ENCODE data around the gene MYO1B.

Gene MYO1B

GRCh38 chr2:191287820-191288219, 42.6 kb downstream of the MYO1B start:
- no peak for TF ChIP-seq POLR2AphosphoS5 (IDR thresholded peaks at IDR 0.05; ENCODE audit: borderline replicate concordance, low read depth, low read length)
- TF ChIP-seq EZH2 (IDR thresholded peaks at IDR 0.05): no peak
- TF ChIP-seq FOXP2 (optimal IDR thresholded peaks at IDR 0.05; ENCODE audit: control extremely low read depth, extremely low read length, insufficient read depth): no peak
- Histone ChIP-seq H3K9me3 (ENCODE audit: low read depth, low read length) (no peaks in the 10 kb centered on the region), H3K4me3 (no peak overlapping the region), H3K9ac (ENCODE audit: insufficient read length) (no peak overlapping the region), H3K27ac (no peak overlapping the region), H3K36me3 (ENCODE audit: insufficient read depth, low read length) (no peaks in the 10 kb centered on the region)
- no peak for DNase-seq (ENCODE audit: low read depth, low spot score)

DNA sequence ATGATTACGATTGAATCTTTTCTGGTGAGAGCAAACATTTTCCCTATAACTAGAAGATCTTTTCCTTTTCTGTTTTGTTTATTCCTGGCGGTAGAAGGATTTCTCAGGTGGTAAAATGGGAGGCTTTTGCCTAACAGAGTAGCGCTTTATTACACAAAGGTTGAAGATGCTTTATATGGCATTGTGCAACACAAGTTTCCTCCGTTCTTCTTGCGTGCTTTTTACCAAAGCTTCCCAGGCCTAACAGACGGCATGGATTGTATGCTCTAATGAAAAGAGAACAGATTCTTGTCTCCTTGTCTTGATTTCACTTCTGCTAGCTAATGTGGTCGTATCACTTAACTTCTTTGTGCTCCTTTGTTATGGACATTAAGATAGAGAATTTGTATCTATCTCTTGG, 43.8 kb downstream of the MYO1B start:
- no peaks in the 10 kb centered on the region for H3K9me3 ChIP-seq (ENCODE audit: low read depth, low read length)
- H3K36me3 ChIP-seq (ENCODE audit: insufficient read depth, low read length): no peaks in the 10 kb centered on the region
- no peak overlapping the region for H3K27ac ChIP-seq
- TF ChIP-seq EZH2 (IDR thresholded peaks at IDR 0.05): no peak
- no peak for TF ChIP-seq POLR2AphosphoS5 (IDR thresholded peaks at IDR 0.05; ENCODE audit: borderline replicate concordance, low read depth, low read length)
- no peak for TF ChIP-seq FOXP2 (optimal IDR thresholded peaks at IDR 0.05; ENCODE audit: control extremely low read depth, extremely low read length, insufficient read depth)
- H3K4me3 ChIP-seq: no peak overlapping the region
- no peak overlapping the region for H3K9ac ChIP-seq (ENCODE audit: insufficient read length)
- no peak for DNase-seq (ENCODE audit: low read depth, low spot score)

DNA sequence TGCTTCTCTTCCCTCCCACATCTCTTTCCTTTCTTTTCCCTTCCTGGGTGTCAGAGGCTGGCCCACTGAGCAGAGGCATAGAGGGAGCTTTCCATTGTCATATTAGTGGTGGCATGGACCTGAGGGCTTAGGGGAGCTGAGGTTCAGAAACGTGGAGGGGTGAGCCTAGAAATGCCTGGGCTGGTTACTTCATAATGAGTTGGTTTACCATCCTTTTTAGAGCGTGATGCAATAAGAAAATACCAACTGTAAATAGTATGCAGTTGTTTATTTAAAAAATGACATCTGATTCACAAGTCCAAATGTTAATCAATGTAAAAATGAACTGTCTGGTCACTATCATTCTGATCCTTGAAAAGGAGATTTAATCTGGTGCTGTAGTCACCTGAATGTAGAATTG, 46.3 kb downstream of the MYO1B start:
- TF ChIP-seq FOXP2 (optimal IDR thresholded peaks at IDR 0.05; ENCODE audit: control extremely low read depth, extremely low read length, insufficient read depth) (no peak), POLR2AphosphoS5 (IDR thresholded peaks at IDR 0.05; ENCODE audit: borderline replicate concordance, low read depth, low read length) (no peak), EZH2 (IDR thresholded peaks at IDR 0.05) (no peak)
- Histone ChIP-seq H3K27ac (no peak overlapping the region), H3K4me3 (no peak overlapping the region), H3K9ac (ENCODE audit: insufficient read length) (no peak overlapping the region), H3K9me3 (ENCODE audit: low read depth, low read length) (no peaks in the 10 kb centered on the region), H3K36me3 (ENCODE audit: insufficient read depth, low read length) (no peaks in the 10 kb centered on the region)
- DNase-seq (ENCODE audit: low read depth, low spot score): no peak

DNA sequence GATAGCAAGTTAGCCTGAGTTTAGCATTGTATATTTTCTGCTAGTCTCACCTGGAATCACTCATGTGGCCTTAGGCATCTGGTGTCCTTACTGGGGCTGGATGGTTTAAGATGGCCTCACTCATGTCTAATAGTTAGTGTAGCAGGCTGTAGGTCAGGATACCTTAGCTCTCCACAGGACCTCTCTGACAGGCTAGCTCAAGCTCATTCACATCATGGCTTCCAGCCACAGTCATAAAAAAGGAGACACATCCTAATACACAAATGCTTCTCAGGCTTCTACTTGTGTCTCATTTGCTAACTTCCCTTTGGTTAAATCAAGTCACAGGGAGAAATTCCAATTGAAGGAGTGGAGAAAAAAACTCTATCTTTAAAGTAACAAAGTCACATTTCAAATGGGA, 47.7 kb downstream of the MYO1B start:
- H3K36me3 ChIP-seq (ENCODE audit: insufficient read depth, low read length): no peaks in the 10 kb centered on the region
- H3K4me3 ChIP-seq: no peak overlapping the region
- TF ChIP-seq FOXP2 (optimal IDR thresholded peaks at IDR 0.05; ENCODE audit: control extremely low read depth, extremely low read length, insufficient read depth) (no peak), EZH2 (IDR thresholded peaks at IDR 0.05) (no peak), POLR2AphosphoS5 (IDR thresholded peaks at IDR 0.05; ENCODE audit: borderline replicate concordance, low read depth, low read length) (no peak)
- no peaks in the 10 kb centered on the region for H3K9me3 ChIP-seq (ENCODE audit: low read depth, low read length)
- no peak overlapping the region for H3K27ac ChIP-seq
- no peak overlapping the region for H3K9ac ChIP-seq (ENCODE audit: insufficient read length)
- no peak for DNase-seq (ENCODE audit: low read depth, low spot score)

GRCh38 chr2:191295088-191295487, 49.9 kb downstream of the MYO1B start:
- DNase-seq (ENCODE audit: low read depth, low spot score): no peak
- no peak overlapping the region for H3K9ac ChIP-seq (ENCODE audit: insufficient read length)

DNA sequence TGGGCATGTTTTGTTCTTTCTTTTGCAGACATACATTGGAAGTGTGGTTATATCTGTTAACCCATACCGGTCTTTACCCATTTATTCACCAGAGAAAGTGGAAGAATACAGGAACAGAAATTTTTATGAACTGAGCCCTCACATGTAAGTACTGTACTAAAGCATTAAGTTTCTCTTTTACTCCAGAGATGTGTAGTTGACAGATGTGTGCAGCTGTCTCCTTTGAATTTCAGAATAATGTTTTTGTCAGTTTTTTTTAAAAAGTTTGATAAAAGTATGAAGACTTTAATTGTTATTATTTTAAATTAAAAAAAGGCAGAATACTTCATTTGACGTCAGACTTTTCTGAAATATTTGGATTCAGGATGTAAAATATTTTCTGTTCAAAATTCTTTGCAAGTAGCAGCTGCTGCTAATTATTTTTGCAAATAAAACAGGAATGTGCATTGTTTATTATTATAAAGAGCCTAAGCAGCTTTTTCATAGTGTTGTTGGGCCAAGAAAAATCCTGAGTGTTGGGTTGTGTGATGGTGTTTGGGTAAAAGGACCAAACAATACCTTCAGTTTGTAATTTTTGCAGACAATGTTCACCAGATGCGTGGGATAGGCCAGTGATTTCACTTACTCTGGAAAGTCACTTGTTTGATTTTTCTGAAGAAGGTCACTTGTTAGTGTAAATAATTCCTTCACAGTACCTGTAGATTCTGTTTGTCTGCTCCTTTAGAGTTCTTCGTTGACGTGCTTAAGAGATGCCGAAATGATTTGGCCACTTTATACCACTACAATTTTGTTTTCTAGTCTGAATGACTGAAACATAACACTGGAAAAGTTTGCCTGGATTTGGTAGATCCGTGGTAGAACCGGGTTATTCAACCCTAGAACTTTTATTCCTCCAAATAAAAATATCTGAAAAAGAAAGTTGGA, 51.1 kb downstream of the MYO1B start:
- Histone ChIP-seq H3K4me3 (no peak overlapping the region), H3K36me3 (ENCODE audit: insufficient read depth, low read length) (no peaks in the 10 kb centered on the region), H3K9me3 (ENCODE audit: low read depth, low read length) (no peaks in the 10 kb centered on the region), H3K27ac (no peak overlapping the region), H3K9ac (ENCODE audit: insufficient read length) (no peak overlapping the region)
- no peak for DNase-seq (ENCODE audit: low read depth, low spot score)
- TF ChIP-seq FOXP2 (optimal IDR thresholded peaks at IDR 0.05; ENCODE audit: control extremely low read depth, extremely low read length, insufficient read depth) (no peak), EZH2 (IDR thresholded peaks at IDR 0.05) (no peak)

More at GRCh38 chr2:191295088-191295487, 49.9 kb downstream of the MYO1B start:
- no peak for TF ChIP-seq POLR2AphosphoS5 (IDR thresholded peaks at IDR 0.05; ENCODE audit: borderline replicate concordance, low read depth, low read length)
- TF ChIP-seq FOXP2 (optimal IDR thresholded peaks at IDR 0.05; ENCODE audit: control extremely low read depth, extremely low read length, insufficient read depth): no peak
- no peak for TF ChIP-seq EZH2 (IDR thresholded peaks at IDR 0.05)
- Histone ChIP-seq H3K36me3 (ENCODE audit: insufficient read depth, low read length) (no peaks in the 10 kb centered on the region), H3K27ac (no peak overlapping the region), H3K9me3 (ENCODE audit: low read depth, low read length) (no peaks in the 10 kb centered on the region), H3K4me3 (no peak overlapping the region)

- Histone ChIP-seq H3K4me3 (no peak overlapping the region), H3K27ac (no peak overlapping the region), H3K9ac (ENCODE audit: insufficient read length) (no peak overlapping the region), H3K9me3 (ENCODE audit: low read depth, low read length) (no peaks in the 10 kb centered on the region), H3K36me3 (ENCODE audit: insufficient read depth, low read length) (no peaks in the 10 kb centered on the region)
- DNase-seq (ENCODE audit: low read depth, low spot score): no peak
- TF ChIP-seq FOXP2 (optimal IDR thresholded peaks at IDR 0.05; ENCODE audit: control extremely low read depth, extremely low read length, insufficient read depth) (no peak), POLR2AphosphoS5 (IDR thresholded peaks at IDR 0.05; ENCODE audit: borderline replicate concordance, low read depth, low read length) (no peak), EZH2 (IDR thresholded peaks at IDR 0.05) (no peak)
Measured at GRCh38 chr2:191297033-191297432, 51.8 kb downstream of the MYO1B start.

- TF ChIP-seq EZH2 (IDR thresholded peaks at IDR 0.05): no peak
- TF ChIP-seq FOXP2 (optimal IDR thresholded peaks at IDR 0.05; ENCODE audit: control extremely low read depth, extremely low read length, insufficient read depth): no peak
- TF ChIP-seq POLR2AphosphoS5 (IDR thresholded peaks at IDR 0.05; ENCODE audit: borderline replicate concordance, low read depth, low read length): no peak
- Histone ChIP-seq H3K9me3 (ENCODE audit: low read depth, low read length) (no peaks in the 10 kb centered on the region), H3K4me3 (no peak overlapping the region), H3K27ac (no peak overlapping the region), H3K9ac (ENCODE audit: insufficient read length) (no peak overlapping the region), H3K36me3 (ENCODE audit: insufficient read depth, low read length) (no peaks in the 10 kb centered on the region)
- DNase-seq (ENCODE audit: low read depth, low spot score): no peak
Measured at GRCh38 chr2:191298306-191298705, 53.1 kb downstream of the MYO1B start.
